ENCODE data around the gene LRIG3. TPM values are rescaled to one million over a fixed set of nuclear protein-coding genes. Genes with fewer than 3 reads are reported as not detected.
A peak's percentile ranks its signal among the peaks of the same experiment; 100 is the strongest.
"Not testable (repeated sequence)": the region's sequence is repeated elsewhere in the genome, so short reads cannot be mapped to it uniquely, and the experiment has no call there.

The LRIG3 gene
- total RNA-seq, 4 donors from 2014 or later = 32.1 to 124 (median 42.4) TPM

- TF ChIP-seq, protein P1, sequence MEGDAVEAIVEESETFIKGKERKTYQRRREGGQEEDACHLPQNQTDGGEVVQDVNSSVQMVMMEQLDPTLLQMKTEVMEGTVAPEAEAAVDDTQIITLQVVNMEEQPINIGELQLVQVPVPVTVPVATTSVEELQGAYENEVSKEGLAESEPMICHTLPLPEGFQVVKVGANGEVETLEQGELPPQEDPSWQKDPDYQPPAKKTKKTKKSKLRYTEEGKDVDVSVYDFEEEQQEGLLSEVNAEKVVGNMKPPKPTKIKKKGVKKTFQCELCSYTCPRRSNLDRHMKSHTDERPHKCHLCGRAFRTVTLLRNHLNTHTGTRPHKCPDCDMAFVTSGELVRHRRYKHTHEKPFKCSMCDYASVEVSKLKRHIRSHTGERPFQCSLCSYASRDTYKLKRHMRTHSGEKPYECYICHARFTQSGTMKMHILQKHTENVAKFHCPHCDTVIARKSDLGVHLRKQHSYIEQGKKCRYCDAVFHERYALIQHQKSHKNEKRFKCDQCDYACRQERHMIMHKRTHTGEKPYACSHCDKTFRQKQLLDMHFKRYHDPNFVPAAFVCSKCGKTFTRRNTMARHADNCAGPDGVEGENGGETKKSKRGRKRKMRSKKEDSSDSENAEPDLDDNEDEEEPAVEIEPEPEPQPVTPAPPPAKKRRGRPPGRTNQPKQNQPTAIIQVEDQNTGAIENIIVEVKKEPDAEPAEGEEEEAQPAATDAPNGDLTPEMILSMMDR (IDR thresholded peaks at IDR 0.05) = no peak
- TF ChIP-seq POLR2A (IDR thresholded peaks at IDR 0.05) = no peak
- Histone ChIP-seq H3K9me3 (no peaks in the 10 kb centered on the region), H3K27me3 (no peaks in the 10 kb centered on the region), H3K27ac (no peak overlapping the region), H3K4me3 (no peak overlapping the region), H3K36me3 (no peaks in the 10 kb centered on the region), H3K4me1 (no peaks in the 10 kb centered on the region)
- 82 to 84% methylated on average over 4 of the region's 4 CpGs for WGBS, 2 donors
- intact Hi-C loops (cut with DNase I) = no loop called here
- DNase-seq = no peak
These were observed 37.0 kb upstream of the LRIG3 start for GRCh38 chr12:58957298-58957697.

DNA sequence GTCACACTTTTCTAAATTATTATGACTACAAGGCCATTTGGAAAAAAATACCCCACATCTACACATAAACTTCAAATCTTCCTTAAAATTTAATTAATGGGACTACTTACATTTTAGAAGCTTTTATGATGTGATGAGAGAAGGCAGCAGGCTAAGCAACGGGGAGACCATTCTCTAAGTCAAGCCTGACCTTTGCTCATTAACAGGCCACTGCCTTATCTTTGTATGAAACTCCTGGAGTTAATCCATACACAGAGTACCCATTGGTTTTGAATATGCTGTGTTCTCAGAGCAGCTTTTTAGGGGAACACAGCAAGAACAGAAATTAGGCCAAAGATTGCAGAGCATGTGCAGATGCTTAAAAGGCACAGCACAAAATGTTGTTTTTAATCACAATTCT lies 35.5 kb upstream of the LRIG3 start:
- no peak for TF ChIP-seq POLR2A (IDR thresholded peaks at IDR 0.05)
- TF ChIP-seq, protein P1 (IDR thresholded peaks at IDR 0.05) = no peak
- DNase-seq = no peak
- Histone ChIP-seq H3K4me3 (no peak overlapping the region), H3K36me3 (no peaks in the 10 kb centered on the region), H3K9me3 (no peaks in the 10 kb centered on the region), H3K4me1 (peaks cover 0 to under 1% (median 0%) of the 10 kb centered on the region in 3 donors), H3K27me3 (no peaks in the 10 kb centered on the region), H3K27ac (no peak overlapping the region)
- WGBS, 2 donors = 69 to 75% methylated on average over 1 of the region's 1 CpG
- intact Hi-C loops (cut with DNase I) = no loop called here

GRCh38 chr12:58954002-58954401 lies 33.7 kb upstream of the LRIG3 start:
- intact Hi-C loops (cut with DNase I) = no loop called here
- WGBS, 2 donors = 79 to 86% methylated on average over 3 of the region's 3 CpGs
- no peak overlapping the region for H3K27ac ChIP-seq
- H3K9me3 ChIP-seq = no peaks in the 10 kb centered on the region
- TF ChIP-seq, protein P1 (IDR thresholded peaks at IDR 0.05) = no peak
- no peak for TF ChIP-seq POLR2A (IDR thresholded peaks at IDR 0.05)
- no peak overlapping the region for H3K4me3 ChIP-seq
- peaks cover 0 to 13% (median 0%) of the 10 kb centered on the region in 3 donors for H3K4me1 ChIP-seq
- H3K27me3 ChIP-seq = no peaks in the 10 kb centered on the region
- no peak for DNase-seq
- no peaks in the 10 kb centered on the region for H3K36me3 ChIP-seq

- no peaks in the 10 kb centered on the region for H3K27me3 ChIP-seq
- H3K36me3 ChIP-seq = no peaks in the 10 kb centered on the region
- no peaks in the 10 kb centered on the region for H3K9me3 ChIP-seq
- intact Hi-C loops (cut with DNase I) = no loop called here
- H3K4me3 ChIP-seq = no peak overlapping the region
- peaks cover 0 to 13% (median 0%) of the 10 kb centered on the region in 3 donors for H3K4me1 ChIP-seq
- H3K27ac ChIP-seq = peak overlapping the region in 1 of 4 donors; percentile 12
- 59 to 67% methylated on average over 1 to 2 of the region's 2 CpGs for WGBS, 2 donors
- TF ChIP-seq POLR2A (IDR thresholded peaks at IDR 0.05) = no peak
- TF ChIP-seq, protein P1 (IDR thresholded peaks at IDR 0.05) = no peak
- DNase-seq = no peak
These were observed 30.4 kb upstream of the LRIG3 start for GRCh38 chr12:58950739-58951100.

DNA sequence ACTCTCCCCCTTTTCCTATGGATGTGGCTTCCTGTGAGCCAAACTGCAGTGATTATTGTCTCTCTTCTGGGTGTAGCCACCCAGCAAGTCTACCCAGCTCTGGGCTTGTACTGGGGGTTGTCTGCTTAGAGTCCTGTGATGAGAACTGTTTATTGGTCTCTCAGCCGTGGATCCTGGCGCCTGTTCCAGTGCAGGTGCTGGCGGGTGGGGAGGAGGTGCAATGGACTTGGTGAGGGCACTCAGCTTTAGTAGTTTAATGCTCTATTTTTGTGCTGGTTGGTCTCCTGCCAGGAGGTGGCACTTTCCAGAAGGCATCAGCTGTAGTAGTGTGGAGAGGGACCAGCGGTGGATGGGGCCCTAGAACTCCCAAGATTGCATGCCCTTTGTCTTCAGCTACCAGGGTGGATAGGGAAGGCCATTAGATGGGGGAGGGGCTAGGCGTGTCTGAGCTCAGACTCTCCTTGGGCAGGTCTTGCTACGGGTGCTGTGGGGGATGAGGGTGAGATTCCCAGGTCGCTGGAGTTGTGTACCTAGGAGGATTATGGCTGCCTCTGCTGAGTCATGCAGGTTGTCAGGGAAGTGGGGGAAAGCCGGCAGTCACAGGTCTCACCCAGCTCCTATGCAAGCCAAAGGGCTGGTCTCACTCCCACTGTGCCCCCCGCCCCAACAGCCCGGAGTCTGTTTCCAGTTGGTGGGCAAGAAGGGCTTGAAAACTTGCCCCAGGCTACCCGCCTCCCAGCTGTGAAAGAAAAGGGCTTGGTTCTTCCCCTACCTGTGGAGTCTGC lies 29.8 kb upstream of the LRIG3 start:
- Histone ChIP-seq H3K27ac (peak overlapping the region in 1 of 4 donors; percentile 12), H3K4me1 (peaks cover 0 to 13% (median 0%) of the 10 kb centered on the region in 3 donors)
- H3K4me3 ChIP-seq; H3K9me3 ChIP-seq; H3K36me3 ChIP-seq; intact Hi-C loops (cut with DNase I); DNase-seq; H3K27me3 ChIP-seq: not testable (repeated sequence)
- WGBS, 2 donors = 43 to 70% methylated on average over 5 to 6 of the region's 11 CpGs

Data from esophagus squamous epithelium (tissue), 5 donors.